SK-N-SH (cell line): ENCODE results near the gene CLSTN2. TPM values are rescaled to one million over a fixed set of nuclear protein-coding genes. Genes with fewer than 3 reads are reported as not detected.

Experiments
- CTCF ChIA-PET: fragments of 300-600, 350-600 bp; formaldehyde crosslinking; extraction: SDS; loops from one replicate; lab custom pipeline; 2021; lab: Yijun Ruan, JAX
- POLR2A ChIA-PET: fragments of 350-600 bp; sonication (Branson Sonifier 250); formaldehyde crosslinking; extraction: SDS; loops from one replicate; lab custom pipeline; 2020; ENCODE audit warnings: antibody characterized with exemption, inconsistent platforms; lab: Yijun Ruan, JAX
- DNase-seq: peaks from one replicate; pipeline ENCODE4 v3.0.0; 2012
- H2AFZ ChIP-seq: fragments of 200-600 bp; sonication (generic); 2 replicates; pipeline ENCODE4 v1.8.1; 2016; ENCODE audit warnings: antibody characterized with exemption, mild to moderate bottlenecking, low read depth
- H3F3A ChIP-seq: fragments of 200-600 bp; sonication (generic); replicated peaks from 2 replicates; pipeline ENCODE3; 2016; ENCODE audit warnings: antibody characterized with exemption, mild to moderate bottlenecking; ENCODE audit not compliant: insufficient read depth
- H3K27ac ChIP-seq, 2 experiments: fragments of 200-500 bp in 1 of 2; fragments of 200-600 bp in 1 of 2; sonication (Bioruptor generic) in 1 of 2; sonication (generic), shearing (Covaris generic) in 1 of 2; 2 replicates each; pipeline versions ENCODE4 v1.5.1 to v1.6.1; 2014 to 2016; ENCODE audit warnings: low read depth in 2 of 2, inconsistent platforms in 1 of 2, low read length in 1 of 2, mild to moderate bottlenecking in 1 of 2, mixed read lengths in 1 of 2
- H3K27me3 ChIP-seq: fragments of 200-600 bp; sonication (generic), shearing (Covaris generic); 2 replicates; pipeline ENCODE4 v1.6.1; 2016; ENCODE audit warnings: mixed run types; ENCODE audit not compliant: insufficient read depth
- H3K36me3 ChIP-seq, 2 experiments: fragments of 200-500 bp in 1 of 2; fragments of 200-600 bp in 1 of 2; sonication (Bioruptor generic) in 1 of 2; sonication (generic) in 1 of 2; replicated peaks in 1 of 2; 2 replicates each; pipeline versions ENCODE3 to v1.5.1; 2014 to 2016; ENCODE audit warnings: low read length in 1 of 2, mild to moderate bottlenecking in 1 of 2; ENCODE audit not compliant: insufficient read depth in 2 of 2, control insufficient read depth in 1 of 2
- H3K4me1 ChIP-seq, 2 experiments: fragments of 200-500 bp in 1 of 2; fragments of 200-600 bp in 1 of 2; sonication (Bioruptor generic) in 1 of 2; sonication (generic), shearing (Covaris generic) in 1 of 2; 2 replicates each; pipeline versions ENCODE4 v1.5.1 to v1.6.1; 2014 to 2016; ENCODE audit warnings: low read depth in 1 of 2, low read length in 1 of 2, mixed run types in 1 of 2; ENCODE audit not compliant: insufficient read depth in 2 of 2, control insufficient read depth in 1 of 2
- H3K4me2 ChIP-seq: fragments of 200-600 bp; sonication (generic), shearing (Covaris generic); 2 replicates; pipeline ENCODE4 v1.6.1; 2017; ENCODE audit warnings: mixed run types
- H3K4me3 ChIP-seq, 2 experiments: fragments of 200-500 bp in 1 of 2; fragments of 200-600 bp in 1 of 2; sonication (Bioruptor generic) in 1 of 2; sonication (generic), shearing (Covaris generic) in 1 of 2; 2 replicates each; pipeline versions ENCODE4 v1.5.1 to v1.8.1; 2014 to 2016; ENCODE audit warnings: low read depth in 2 of 2, inconsistent platforms in 1 of 2, low read length in 1 of 2, mild to moderate bottlenecking in 1 of 2, mixed read lengths in 1 of 2, moderate library complexity in 1 of 2
- H3K79me2 ChIP-seq: fragments of 200-600 bp; sonication (generic); 2 replicates; pipeline ENCODE4 v1.8.1; 2017; ENCODE audit warnings: mild to moderate bottlenecking; ENCODE audit not compliant: insufficient read depth
- H3K9ac ChIP-seq: fragments of 200-600 bp; sonication (generic); 2 replicates; pipeline ENCODE4 v1.6.1; 2017; ENCODE audit warnings: mixed run types
- H3K9me2 ChIP-seq: fragments of 200-600 bp; sonication (generic); 2 replicates; pipeline ENCODE4 v1.6.1; 2017; ENCODE audit warnings: mixed run types
- H3K9me3 ChIP-seq: fragments of 200-600 bp; sonication (generic); 2 replicates; pipeline ENCODE4 v1.6.1; 2017; ENCODE audit warnings: mixed run types, mild to moderate bottlenecking, moderate library complexity
- H4K20me1 ChIP-seq: fragments of 200-600 bp; sonication (generic); 2 replicates; pipeline ENCODE4 v1.6.1; 2017; ENCODE audit warnings: mild to moderate bottlenecking, mixed run types; ENCODE audit not compliant: insufficient read depth
- FOSL2 ChIP-seq: IDR thresholded peaks from 2 replicates; pipeline ENCODE4 v1.4.0; 2012; ENCODE audit warnings: low read depth, mild to moderate bottlenecking, moderate library complexity, borderline replicate concordance
- FOXM1 ChIP-seq: IDR thresholded peaks from 2 replicates; pipeline ENCODE4 v1.4.0; 2012; ENCODE audit warnings: low read depth, mild to moderate bottlenecking
- GATA2 ChIP-seq: sonication (generic); formaldehyde crosslinking; IDR thresholded peaks from 2 replicates; pipeline ENCODE4 v1.5.0; 2020; ENCODE audit warnings: mild to moderate bottlenecking, missing genetic modification reagents
- MEF2A ChIP-seq: IDR thresholded peaks from 2 replicates; pipeline ENCODE4 v1.4.0; 2012; ENCODE audit warnings: low read depth, borderline replicate concordance
- NFIC ChIP-seq: IDR thresholded peaks from 2 replicates; pipeline ENCODE4 v1.4.0; 2012; ENCODE audit warnings: borderline replicate concordance
- NRF1 ChIP-seq: IDR thresholded peaks from 2 replicates; pipeline ENCODE4 v1.6.1; 2012; ENCODE audit warnings: low read depth, mild to moderate bottlenecking, low read length
- POLR2AphosphoS5 ChIP-seq: IDR thresholded peaks from 2 replicates; pipeline ENCODE4 v1.6.1; 2012; ENCODE audit warnings: low read depth, low read length
- RAD21 ChIP-seq: IDR thresholded peaks from 2 replicates; pipeline ENCODE4 v1.6.1; 2012; ENCODE audit warnings: mild to moderate bottlenecking, low read length
- RFX5 ChIP-seq: IDR thresholded peaks from 2 replicates; pipeline ENCODE4 v1.6.1; 2012; ENCODE audit warnings: mild to moderate bottlenecking, improper control_type of control experiment, low read length
- TAF1 ChIP-seq: IDR thresholded peaks from 2 replicates; pipeline ENCODE4 v1.6.1; 2012; ENCODE audit warnings: low read depth, mild to moderate bottlenecking, low read length, moderate library complexity, borderline replicate concordance
- TEAD4 ChIP-seq: IDR thresholded peaks from 2 replicates; pipeline ENCODE4 v1.4.0; 2012; ENCODE audit warnings: mild to moderate bottlenecking, borderline replicate concordance; ENCODE audit not compliant: insufficient read depth
- WGBS: methylation state at CpG from one replicate; pipeline ENCODE4 v1.1.6; 2017; ENCODE audit warnings: low lambda C conversion rate; 5-methylcytosine and 5-hydroxymethylcytosine counted together
- polyA plus RNA-seq, 3 experiments: library from polyadenylated mRNA; depleted of rRNA; stranded (reverse); fragments of >200 nt; gene quantifications; 2 replicates each; pipeline ENCODE4 v1.2.3, GENCODE V29; 2012
- TF ChIP-seq, protein P1 (sequence below): fragments of 200-600 bp; sonication (generic); IDR thresholded peaks from 2 replicates; pipeline ENCODE4 v1.6.1; 2017; ENCODE audit warnings: antibody characterized with exemption, mild to moderate bottlenecking, moderate library complexity
- TF ChIP-seq, protein P2 (sequence below): IDR thresholded peaks from 2 replicates; pipeline ENCODE4 v1.4.0; 2012; ENCODE audit warnings: low read depth, borderline replicate concordance

CLSTN2 gene
- polyA plus RNA-seq, 1 of the 3 experiments (the other 2 are of a cell fraction), result 0.02 TPM

DNA sequence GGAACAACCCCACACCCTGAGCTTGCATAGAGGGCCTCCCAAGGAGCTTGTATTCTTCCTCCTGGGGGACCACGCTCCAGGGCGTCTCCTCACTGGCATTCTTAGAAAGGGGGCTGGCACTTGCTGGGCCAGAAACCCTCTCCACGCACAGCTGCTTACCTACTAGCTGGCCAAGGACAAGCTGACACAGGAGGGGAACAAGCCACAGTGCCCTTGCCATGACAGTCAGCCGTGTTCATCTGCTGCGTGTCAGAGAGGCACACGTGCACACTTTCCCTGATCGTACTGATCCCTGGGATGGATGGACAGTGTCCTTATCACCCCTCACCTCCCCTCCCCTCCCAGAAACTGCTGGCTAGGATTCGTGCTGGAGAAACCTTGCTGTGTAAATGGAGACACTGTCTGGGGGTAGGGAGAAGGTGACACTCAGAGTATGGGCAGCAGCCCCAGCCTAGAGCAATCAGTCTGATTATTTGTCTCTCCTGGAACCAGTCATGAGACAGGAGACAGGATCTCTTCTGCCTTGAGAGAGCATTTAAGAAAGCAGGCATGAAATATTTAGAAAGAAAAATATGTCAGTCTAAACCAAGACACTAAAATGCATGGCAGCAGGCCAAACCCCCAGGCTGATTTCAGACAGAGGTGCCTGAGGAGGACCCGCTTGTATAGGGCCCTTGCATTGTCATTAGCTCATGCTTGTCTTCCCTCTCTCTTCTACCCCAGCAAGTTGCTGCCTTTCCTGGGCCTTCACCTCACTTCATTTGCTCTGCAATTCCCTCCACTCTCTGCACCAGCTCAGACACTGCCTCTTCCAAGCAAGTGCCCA lies 431.1 kb downstream of the CLSTN2 start:
- H3K27me3 ChIP-seq, result no peaks in the 10 kb centered on the region
- H3K4me1 ChIP-seq, result no peaks in the 10 kb centered on the region; a peak in 1 of 4 replicates
- ChIA-PET POLR2A (no interaction called here), CTCF (no interaction called here)
- H3K27ac ChIP-seq, result no peak overlapping the region
- no peak overlapping the region for H3K4me3 ChIP-seq
- H3K9ac ChIP-seq, result no peak overlapping the region
- 44% methylated on average over 8 of the region's 9 CpGs for WGBS
- H3K9me3 ChIP-seq, result no peaks in the 10 kb centered on the region
- H3K4me2 ChIP-seq, result no peak overlapping the region
- no peaks in the 10 kb centered on the region for H3F3A ChIP-seq
- H3K36me3 ChIP-seq, result no peaks in the 10 kb centered on the region
- no peaks in the 10 kb centered on the region for H3K9me2 ChIP-seq
- H3K79me2 ChIP-seq, result no peaks in the 10 kb centered on the region
- no peak overlapping the region for H2AFZ ChIP-seq
- DNase-seq, result peak; percentile 8
- TF ChIP-seq GATA2 (CRISPR knock-in tag), result no peak
- TF ChIP-seq, all 33 proteins: peak for 0
- no peaks in the 10 kb centered on the region for H4K20me1 ChIP-seq

DNA sequence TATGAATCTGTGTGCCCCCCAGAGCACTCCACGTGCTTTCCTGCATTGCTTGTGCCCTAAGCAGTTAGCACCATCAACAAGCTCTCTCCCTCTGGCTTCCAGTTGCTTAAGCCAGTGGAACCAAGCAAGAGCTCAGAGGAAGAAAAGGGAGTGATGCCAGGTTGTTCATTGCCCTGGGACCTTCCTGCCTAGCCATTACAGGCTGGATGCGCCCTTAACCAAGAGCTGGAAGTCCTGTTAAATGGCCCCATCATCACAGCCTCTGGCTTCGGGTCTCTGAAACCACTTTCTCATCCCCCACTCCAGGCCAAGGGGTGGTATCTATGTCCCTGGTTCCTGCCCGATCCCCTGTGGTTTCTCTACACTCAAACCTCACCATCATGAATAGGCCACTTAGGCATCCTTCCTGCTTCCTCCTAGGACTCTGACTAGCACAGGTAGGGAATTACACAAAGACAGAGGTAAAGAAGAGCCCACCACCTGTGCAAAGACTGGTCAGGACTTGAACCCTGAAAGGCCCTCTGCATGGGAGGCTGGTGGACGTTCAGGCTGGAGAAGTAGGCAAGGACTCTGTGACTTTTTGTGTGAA lies 433.3 kb downstream of the CLSTN2 start:
- Histone ChIP-seq H3K9me2 (no peaks in the 10 kb centered on the region), H3K36me3 (no peaks in the 10 kb centered on the region), H3K27me3 (no peaks in the 10 kb centered on the region), H4K20me1 (no peaks in the 10 kb centered on the region), H3K27ac (no peak overlapping the region), H3K9ac (no peak overlapping the region), H3K4me1 (no peaks in the 10 kb centered on the region; a peak in 1 of 4 replicates), H2AFZ (no peak overlapping the region), H3F3A (no peaks in the 10 kb centered on the region), H3K9me3 (no peaks in the 10 kb centered on the region), H3K4me2 (no peak overlapping the region), H3K4me3 (no peak overlapping the region), H3K79me2 (no peaks in the 10 kb centered on the region)
- CTCF ChIA-PET, result no interaction called here
- POLR2A ChIA-PET, result no interaction called here
- TF ChIP-seq MEF2A, result no peak
- TF ChIP-seq RFX5, result no peak
- no peak for TF ChIP-seq POLR2AphosphoS5
- TF ChIP-seq, protein P1, sequence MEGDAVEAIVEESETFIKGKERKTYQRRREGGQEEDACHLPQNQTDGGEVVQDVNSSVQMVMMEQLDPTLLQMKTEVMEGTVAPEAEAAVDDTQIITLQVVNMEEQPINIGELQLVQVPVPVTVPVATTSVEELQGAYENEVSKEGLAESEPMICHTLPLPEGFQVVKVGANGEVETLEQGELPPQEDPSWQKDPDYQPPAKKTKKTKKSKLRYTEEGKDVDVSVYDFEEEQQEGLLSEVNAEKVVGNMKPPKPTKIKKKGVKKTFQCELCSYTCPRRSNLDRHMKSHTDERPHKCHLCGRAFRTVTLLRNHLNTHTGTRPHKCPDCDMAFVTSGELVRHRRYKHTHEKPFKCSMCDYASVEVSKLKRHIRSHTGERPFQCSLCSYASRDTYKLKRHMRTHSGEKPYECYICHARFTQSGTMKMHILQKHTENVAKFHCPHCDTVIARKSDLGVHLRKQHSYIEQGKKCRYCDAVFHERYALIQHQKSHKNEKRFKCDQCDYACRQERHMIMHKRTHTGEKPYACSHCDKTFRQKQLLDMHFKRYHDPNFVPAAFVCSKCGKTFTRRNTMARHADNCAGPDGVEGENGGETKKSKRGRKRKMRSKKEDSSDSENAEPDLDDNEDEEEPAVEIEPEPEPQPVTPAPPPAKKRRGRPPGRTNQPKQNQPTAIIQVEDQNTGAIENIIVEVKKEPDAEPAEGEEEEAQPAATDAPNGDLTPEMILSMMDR, result no peak
- no peak for TF ChIP-seq NFIC
- no peak for TF ChIP-seq TAF1
- no peak for TF ChIP-seq NRF1
- TF ChIP-seq RAD21, result no peak
- TF ChIP-seq, protein P2, sequence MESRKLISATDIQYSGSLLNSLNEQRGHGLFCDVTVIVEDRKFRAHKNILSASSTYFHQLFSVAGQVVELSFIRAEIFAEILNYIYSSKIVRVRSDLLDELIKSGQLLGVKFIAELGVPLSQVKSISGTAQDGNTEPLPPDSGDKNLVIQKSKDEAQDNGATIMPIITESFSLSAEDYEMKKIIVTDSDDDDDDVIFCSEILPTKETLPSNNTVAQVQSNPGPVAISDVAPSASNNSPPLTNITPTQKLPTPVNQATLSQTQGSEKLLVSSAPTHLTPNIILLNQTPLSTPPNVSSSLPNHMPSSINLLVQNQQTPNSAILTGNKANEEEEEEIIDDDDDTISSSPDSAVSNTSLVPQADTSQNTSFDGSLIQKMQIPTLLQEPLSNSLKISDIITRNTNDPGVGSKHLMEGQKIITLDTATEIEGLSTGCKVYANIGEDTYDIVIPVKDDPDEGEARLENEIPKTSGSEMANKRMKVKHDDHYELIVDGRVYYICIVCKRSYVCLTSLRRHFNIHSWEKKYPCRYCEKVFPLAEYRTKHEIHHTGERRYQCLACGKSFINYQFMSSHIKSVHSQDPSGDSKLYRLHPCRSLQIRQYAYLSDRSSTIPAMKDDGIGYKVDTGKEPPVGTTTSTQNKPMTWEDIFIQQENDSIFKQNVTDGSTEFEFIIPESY, result no peak
- no peak for TF ChIP-seq FOXM1
- no peak for TF ChIP-seq TEAD4
- no peak for TF ChIP-seq FOSL2
- 25% methylated on average over 5 of the region's 5 CpGs for WGBS
- no peak for DNase-seq
